HG03439 (cell line): Measurements from ENCODE around the gene JMJD8.

ENCODE experiments used
- ATAC-seq: cut with Tn5 transposase; IDR thresholded peaks from one replicate; pipeline ENCODE4 v1.9.1; 2021; ENCODE audit warnings: mild to moderate bottlenecking, moderate library complexity; ENCODE audit not compliant: unreplicated experiment

JMJD8 gene

GRCh38 chr16:662095-662494 is 22.0 kb downstream of the JMJD8 start:
- no peak for ATAC-seq

GRCh38 chr16:661184-661821 is 22.8 kb downstream of the JMJD8 start:
- peak; percentile 11 for ATAC-seq

- ATAC-seq, result peak; percentile 28
Measured at GRCh38 chr16:660459-661183, 23.5 kb downstream of the JMJD8 start.

GRCh38 chr16:660132-660458 is 24.0 kb downstream of the JMJD8 start:
- no peak for ATAC-seq

- ATAC-seq, result no peak
Measured at GRCh38 chr16:659618-660017, 24.5 kb downstream of the JMJD8 start.

GRCh38 chr16:658679-659571 is 25.2 kb downstream of the JMJD8 start:
- ATAC-seq, result no peak

- ATAC-seq, result no peak
Measured at GRCh38 chr16:657487-657886, 26.6 kb downstream of the JMJD8 start.

GRCh38 chr16:654034-654433 is 30.1 kb downstream of the JMJD8 start:
- no peak for ATAC-seq

DNA sequence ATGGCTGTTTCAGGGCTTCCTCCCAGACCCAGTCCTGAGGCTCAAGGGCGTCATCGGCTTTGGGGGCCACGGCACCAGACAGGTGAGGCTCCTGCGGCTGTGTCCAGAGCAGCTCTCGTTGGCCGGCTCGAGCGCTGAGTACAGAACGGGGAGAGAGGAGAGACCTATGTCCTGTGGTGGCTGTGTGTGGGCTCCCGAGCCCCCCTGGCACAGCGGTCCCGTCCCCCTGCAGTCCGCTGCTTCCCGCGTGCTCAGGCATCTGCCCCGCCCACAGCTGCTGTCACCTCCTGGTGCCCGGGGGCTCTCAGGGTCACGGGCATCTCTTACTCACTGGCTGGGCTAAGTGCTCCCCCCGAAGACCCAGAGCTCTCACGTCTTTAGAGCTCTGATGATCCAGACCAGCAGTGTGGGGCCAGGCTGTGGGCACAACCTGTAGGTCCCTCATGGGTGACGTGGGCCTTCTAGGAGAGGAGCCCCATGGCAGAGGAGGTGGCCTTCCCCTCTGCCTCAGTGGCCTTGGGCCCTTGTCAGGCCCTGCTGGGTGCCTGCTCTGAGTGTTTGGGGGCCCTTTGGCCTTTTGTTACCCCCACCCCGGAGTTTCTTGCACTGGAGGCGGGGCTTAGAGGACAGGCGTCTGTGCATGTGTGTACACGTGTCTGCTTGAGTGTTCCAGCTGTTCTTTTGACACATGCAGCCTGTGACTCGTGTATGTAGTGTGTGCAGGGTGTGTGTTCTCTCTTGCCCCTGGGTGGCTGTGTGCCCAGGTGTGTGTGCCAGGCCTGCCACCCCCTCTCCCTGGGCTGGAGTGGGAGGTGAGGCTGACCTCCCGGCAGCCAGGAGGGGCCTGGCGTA is 31.5 kb downstream of the JMJD8 start:
- no peak for ATAC-seq

GRCh38 chr16:651844-652243 is 32.3 kb downstream of the JMJD8 start:
- no peak for ATAC-seq

GRCh38 chr16:649631-650030 is 34.5 kb downstream of the JMJD8 start:
- peak; percentile 9 for ATAC-seq

GRCh38 chr16:648781-649589 is 35.1 kb downstream of the JMJD8 start, which contains the start of gene WDR90:
TSS of gene WDR90 (plus strand) at chr16:649365. CDS start at chr16:649417, 52 bp downstream.
- peak; percentile 65 for ATAC-seq

- no peak for ATAC-seq
Measured at GRCh38 chr16:648071-648780, 35.9 kb downstream of the JMJD8 start.

GRCh38 chr16:647173-647902 is 36.8 kb downstream of the JMJD8 start:
- no peak for ATAC-seq

DNA sequence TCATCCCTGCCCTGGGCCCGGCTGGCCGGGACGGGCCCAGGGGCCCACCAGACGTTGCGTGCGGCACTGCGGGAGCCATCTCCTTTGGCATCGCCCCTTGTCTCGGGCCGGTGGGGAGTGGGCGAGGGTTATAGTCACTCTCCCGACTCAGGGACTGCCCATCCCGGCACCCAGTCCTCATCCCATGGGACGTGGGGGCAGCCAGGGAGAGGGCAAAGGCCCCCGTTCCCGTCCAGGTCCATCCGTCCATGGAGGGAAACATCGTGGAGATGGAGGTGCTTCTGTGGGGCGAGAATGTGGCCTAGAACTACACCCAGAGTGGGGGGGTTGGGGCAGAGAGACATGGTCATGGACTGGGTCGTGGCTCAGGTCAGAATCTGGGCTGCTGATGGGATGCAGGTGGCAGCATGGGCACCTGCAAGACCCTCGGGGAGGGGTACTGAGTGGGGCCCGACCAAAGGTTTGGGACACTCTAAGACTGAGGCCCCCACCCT is 37.4 kb downstream of the JMJD8 start:
- no peak for ATAC-seq

GRCh38 chr16:645852-646678 is 38.1 kb downstream of the JMJD8 start:
- no peak for ATAC-seq

DNA sequence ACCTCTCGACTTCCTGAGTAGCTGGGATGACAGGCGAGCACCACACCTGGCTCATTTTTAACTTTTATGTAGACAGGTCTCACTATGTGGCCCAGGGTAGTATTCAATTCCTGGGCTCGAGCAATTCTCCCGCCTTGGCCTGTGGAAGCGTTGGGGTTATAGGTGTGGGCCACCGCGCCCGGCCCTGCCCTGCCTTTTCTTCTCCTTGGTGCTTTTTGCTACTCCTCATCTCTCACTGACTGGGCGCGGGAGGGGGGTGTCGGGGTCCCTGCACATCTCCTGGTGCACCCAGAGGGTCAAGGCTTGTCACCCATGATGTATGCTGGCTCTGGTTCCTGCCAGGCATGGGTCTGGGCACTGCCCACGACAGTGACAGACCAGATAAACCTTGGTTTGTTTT is 39.6 kb downstream of the JMJD8 start:
- no peak for ATAC-seq

GRCh38 chr16:643050-643368 is 41.1 kb downstream of the JMJD8 start:
- ATAC-seq, result no peak
